ENCODE results near the gene COPZ2.

The COPZ2 gene

DNA sequence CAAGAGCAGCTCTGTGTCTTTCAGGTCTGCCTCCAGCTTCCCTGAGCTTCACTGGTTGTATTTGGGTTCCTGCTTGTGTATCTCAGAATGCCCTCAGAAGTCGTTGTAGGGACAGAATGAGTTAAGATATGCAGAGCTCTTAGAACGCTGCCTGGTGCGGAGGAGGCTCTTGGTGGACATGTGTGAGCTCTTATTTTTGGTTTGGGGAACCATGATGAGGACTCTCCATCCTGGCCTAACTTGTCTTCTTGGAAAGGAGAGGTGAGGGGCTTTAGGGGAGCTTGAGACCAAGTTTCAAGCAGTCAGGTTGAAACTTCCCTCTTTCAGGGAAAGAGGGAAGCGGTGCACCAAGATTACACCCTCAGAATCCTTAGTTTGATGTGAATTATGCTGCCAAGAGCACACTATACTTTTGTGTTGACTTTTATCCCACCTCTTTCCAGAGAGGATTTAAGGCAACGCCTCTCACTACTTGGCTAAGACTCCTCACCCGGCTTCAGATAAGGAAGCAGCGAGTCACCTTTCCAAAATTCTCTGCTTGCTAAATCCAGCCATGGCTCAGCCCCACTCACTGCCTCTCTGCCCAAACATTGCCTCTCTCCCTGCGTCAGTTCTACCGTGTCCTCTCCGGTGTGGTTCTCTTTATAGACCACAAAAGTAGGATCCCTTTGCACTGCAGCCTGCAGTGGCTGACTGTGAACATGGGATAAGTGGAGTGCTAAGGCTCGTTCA lies 53.9 kb downstream of the COPZ2 start:
- DNase-seq (ENCODE audit: low read depth): no peak

DNA sequence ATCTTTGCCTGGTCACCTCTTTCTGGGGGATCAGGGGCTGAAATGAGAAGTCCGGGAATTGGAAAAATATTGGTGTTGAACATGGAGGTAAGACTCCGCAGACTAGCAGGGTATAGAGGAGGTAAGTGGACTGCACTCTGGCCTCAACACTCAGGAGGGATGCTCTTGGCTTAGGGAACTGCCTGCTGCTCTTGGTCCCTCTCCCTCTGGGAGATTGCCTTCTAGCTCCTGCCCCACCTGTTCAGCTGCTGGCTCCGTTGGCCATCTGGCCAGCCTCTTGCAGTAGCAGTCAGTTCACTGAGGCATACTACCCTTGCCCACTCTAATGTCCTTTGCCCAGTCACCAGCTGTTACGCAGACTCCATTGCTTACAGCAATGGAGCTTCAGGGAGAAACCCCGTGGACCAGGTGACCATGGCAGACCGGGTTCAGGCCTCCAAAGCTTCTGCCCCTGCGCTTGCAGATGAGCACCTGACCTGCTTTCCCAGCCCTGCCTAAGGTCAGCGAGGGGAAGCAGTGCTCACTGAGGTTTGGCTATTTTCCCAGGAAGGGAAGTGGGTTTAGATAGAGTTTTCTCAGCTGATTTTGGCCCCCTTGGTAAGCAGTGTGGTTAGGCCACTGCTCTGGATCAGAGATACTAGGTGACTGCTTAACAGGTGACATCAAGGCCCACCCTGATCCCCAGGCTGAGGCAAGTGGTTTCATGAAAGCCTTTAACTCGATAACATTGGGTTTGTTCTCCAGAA lies 54.8 kb downstream of the COPZ2 start:
- DNase-seq (ENCODE audit: low read depth): no peak

DNA sequence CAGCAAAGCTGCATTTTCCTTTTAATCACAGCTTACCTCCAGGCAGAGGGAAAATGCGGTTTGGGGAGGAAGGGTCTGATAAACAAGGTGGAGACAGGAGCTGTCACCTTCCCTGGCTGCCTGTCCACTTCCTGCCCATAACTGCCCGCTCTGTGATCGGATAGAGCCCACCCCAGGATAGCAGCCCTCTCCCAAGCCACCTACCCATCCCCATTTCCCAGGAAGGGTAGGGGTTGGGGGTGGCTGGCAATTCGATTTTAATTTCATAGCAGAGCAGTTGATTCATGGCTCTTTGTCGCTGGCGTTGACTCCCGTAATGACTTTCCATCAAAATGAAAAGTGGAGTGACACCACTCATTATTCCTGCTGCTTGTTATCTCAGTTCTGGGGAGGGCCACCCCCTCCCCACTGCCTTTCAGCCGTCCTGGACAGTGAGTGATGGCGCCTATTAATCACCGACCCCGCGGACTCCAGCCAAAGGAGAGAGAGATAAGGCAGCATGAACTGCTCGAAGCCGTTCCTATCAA lies 55.4 kb downstream of the COPZ2 start:
- DNase-seq (ENCODE audit: low read depth): no peak

DNA sequence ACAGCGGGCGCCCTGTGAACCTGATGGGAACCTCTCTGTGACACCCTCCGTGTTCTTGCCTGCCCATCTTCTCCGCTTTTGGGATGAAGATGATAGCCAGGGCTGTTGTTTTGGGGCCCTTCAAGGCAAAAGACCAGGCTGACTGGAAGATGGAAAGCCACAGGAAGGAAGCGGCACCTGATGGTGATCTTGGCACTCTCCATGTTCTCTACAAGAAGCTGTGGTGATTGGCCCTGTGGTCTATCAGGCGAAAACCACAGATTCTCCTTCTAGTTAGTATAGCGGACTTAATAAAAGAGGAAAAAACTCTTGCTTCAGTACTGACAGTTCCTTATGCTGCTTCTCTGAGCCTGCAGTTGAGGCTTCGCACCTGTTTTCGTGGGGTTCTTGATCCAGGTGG lies 56.1 kb downstream of the COPZ2 start:
- DNase-seq (ENCODE audit: low read depth): no peak

DNA sequence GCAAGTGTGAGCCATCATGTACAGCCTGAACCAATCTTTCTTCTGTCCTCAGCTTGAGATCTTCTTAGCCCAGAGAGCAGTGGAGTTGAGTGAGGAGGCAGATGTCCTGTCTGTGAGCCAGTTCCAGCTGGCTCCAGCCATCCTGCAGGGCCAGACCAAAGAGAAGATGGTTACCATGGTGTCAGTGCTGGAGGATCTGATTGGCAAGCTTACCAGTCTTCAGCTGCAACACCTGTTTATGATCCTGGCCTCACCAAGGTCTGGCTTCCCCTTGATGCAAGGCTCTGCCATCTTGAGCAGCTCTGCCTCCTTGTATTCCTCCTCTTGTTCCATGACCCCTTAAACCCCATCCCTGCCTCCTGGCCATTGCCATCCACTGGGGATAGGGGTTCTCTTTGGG lies 57.1 kb downstream of the COPZ2 start:
- DNase-seq (ENCODE audit: low read depth): no peak

DNA sequence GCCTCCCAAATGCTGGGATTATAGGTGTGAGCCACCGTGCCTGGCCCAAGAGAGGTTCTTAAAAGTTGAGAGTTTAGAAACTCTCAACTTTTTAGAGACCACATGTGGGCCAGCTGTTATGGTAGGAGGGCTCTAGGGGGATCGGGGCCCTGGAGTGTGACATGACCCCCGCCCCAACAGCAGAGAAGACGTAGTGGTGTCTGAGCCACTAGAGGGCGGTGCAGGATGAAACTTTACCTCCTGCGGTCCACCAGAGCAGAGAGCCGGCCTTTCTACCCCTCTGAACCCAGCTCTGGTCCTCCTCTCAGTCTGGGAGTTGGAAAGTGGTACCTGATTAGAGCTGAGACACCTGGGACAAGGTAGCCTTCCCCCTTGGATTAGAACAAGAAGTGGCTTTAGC lies 59.3 kb downstream of the COPZ2 start:
- peak; percentile 67 for DNase-seq (ENCODE audit: low read depth)
